Peyer's patch (tissue), 4 donors: ENCODE measurements around the gene NPTXR.

ENCODE experiments used
- POLR2A ChIP-seq, 2 donors: fragments of 450-650 bp; IDR thresholded peaks; one replicate each; pipeline ENCODE4 v1.5.1; 2017; ENCODE audit warnings: antibody characterized with exemption in 2 of 2, mild to moderate bottlenecking in 2 of 2, moderate library complexity in 2 of 2
- TF ChIP-seq, protein P1 (sequence below), 6 experiments: fragments of 450-650 bp in 4 of 6; fragments of 200-600 bp in 2 of 6; sonication (generic) in 1 of 6; IDR thresholded peaks; one replicate each; pipeline ENCODE4 v1.5.1; 2017 to 2019; ENCODE audit warnings: antibody characterized with exemption in 6 of 6, mild to moderate bottlenecking in 3 of 6, moderate library complexity in 1 of 6

DNA sequence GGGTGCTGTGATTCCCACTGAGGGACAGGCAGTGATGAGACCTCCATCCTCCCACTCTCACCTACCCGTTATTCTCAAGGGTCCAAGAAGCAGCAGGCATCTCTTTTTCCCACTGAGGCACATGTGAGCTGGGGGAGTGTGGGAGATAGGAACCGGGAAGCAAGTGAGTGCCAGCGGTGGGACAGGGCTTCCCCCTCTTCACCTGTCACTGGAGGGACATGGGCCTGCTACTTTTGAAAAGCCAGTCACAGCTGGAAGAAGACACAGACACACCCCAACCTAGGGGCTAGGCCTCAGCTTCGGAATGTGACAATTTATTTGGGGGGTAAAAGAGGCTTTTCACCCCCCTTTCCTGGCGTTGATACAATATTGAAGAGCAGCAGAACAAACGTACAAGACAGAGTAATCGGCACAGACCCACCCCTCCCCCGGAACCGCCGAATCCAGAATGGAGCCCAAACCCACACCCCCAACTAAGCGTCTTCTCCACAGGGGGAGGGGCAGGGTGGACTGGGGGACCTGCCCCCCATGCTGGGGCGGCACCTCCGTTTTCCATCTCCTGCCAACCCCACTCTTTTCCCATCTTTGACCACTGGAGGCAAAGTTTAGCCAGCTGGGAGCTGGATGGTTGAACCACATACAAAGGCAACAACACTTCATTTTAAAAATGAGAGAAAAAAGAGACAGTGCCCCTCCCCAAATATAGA lies 17.5 kb upstream of the NPTXR start:
- TF ChIP-seq, protein P1, sequence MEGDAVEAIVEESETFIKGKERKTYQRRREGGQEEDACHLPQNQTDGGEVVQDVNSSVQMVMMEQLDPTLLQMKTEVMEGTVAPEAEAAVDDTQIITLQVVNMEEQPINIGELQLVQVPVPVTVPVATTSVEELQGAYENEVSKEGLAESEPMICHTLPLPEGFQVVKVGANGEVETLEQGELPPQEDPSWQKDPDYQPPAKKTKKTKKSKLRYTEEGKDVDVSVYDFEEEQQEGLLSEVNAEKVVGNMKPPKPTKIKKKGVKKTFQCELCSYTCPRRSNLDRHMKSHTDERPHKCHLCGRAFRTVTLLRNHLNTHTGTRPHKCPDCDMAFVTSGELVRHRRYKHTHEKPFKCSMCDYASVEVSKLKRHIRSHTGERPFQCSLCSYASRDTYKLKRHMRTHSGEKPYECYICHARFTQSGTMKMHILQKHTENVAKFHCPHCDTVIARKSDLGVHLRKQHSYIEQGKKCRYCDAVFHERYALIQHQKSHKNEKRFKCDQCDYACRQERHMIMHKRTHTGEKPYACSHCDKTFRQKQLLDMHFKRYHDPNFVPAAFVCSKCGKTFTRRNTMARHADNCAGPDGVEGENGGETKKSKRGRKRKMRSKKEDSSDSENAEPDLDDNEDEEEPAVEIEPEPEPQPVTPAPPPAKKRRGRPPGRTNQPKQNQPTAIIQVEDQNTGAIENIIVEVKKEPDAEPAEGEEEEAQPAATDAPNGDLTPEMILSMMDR (IDR thresholded peaks at IDR 0.05): no peak
- TF ChIP-seq POLR2A (IDR thresholded peaks at IDR 0.05): no peak
